ENCODE measurements around the gene PSTPIP1. TPM values are rescaled to one million over a fixed set of nuclear protein-coding genes. Genes with fewer than 3 reads are reported as not detected.

Gene PSTPIP1
- total RNA-seq, 3 donors from 2014 or later: 2.6 to 11.0 (median 3.9) TPM

DNA sequence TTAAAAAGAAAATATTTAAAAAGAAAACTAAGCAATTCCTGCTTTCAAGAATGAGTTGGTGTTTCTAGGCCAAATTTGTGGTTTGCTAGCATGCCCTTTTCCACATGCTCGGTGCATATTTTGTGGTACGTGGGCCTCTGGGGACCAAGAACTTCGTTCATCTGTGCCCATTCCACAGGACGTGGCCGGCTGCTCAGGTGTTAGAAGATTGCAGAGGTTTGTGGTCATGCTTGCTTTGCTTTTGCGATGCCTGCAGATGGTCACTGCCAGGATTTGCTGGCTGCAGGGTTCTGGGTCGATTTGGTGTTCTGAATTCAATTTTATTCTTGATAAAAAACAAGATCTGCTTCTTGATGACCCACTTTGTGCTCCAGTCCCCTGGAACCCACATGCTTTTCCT, 7.5 kb downstream of the PSTPIP1 start:
- no peak for DNase-seq (ENCODE audit: low spot score in 2 of 2)
- Histone ChIP-seq H3K27ac (peak overlapping the region in 1 of 2 donors; percentile 7), H3K9me3 (no peaks in the 10 kb centered on the region), H3K4me1 (no peaks in the 10 kb centered on the region), H3K4me3 (no peak overlapping the region), H3K36me3 (no peaks in the 10 kb centered on the region), H3K27me3 (no peaks in the 10 kb centered on the region)
- intact Hi-C loops (cut with DNase I; ENCODE audit: low total_unique reads): no loop called here
- no peak for TF ChIP-seq POLR2A (IDR thresholded peaks at IDR 0.05)
- no peak for TF ChIP-seq CTCF (IDR thresholded peaks at IDR 0.05)
- no peak for TF ChIP-seq POLR2AphosphoS5 (IDR thresholded peaks at IDR 0.05)

- TF ChIP-seq CTCF (IDR thresholded peaks at IDR 0.05) (no peak), POLR2AphosphoS5 (IDR thresholded peaks at IDR 0.05) (no peak), POLR2A (IDR thresholded peaks at IDR 0.05) (no peak)
- Histone ChIP-seq H3K27ac (peak overlapping the region in 1 of 2 donors; percentile 32), H3K27me3 (no peaks in the 10 kb centered on the region), H3K4me1 (no peaks in the 10 kb centered on the region), H3K9me3 (no peaks in the 10 kb centered on the region), H3K4me3 (no peak overlapping the region), H3K36me3 (no peaks in the 10 kb centered on the region)
- DNase-seq (ENCODE audit: low spot score in 2 of 2): no peak
- intact Hi-C loops (cut with DNase I; ENCODE audit: low total_unique reads): no loop called here
These were observed 8.3 kb downstream of the PSTPIP1 start for GRCh38 chr15:77002954-77003912.

GRCh38 chr15:77004189-77004588, 9.3 kb downstream of the PSTPIP1 start:
- H3K36me3 ChIP-seq: no peaks in the 10 kb centered on the region
- H3K9me3 ChIP-seq: no peaks in the 10 kb centered on the region
- DNase-seq (ENCODE audit: low spot score in 2 of 2): no peak
- TF ChIP-seq POLR2AphosphoS5 (IDR thresholded peaks at IDR 0.05) (peak in 1 of 3 donors; percentile 46), POLR2A (IDR thresholded peaks at IDR 0.05) (no peak)
- H3K27me3 ChIP-seq: no peaks in the 10 kb centered on the region
- no peak overlapping the region for H3K4me3 ChIP-seq
- no peak overlapping the region for H3K27ac ChIP-seq
- no peaks in the 10 kb centered on the region for H3K4me1 ChIP-seq
- intact Hi-C loops (cut with DNase I; ENCODE audit: low total_unique reads): no loop called here

GRCh38 chr15:77009176-77009575, 14.2 kb downstream of the PSTPIP1 start:
- no peaks in the 10 kb centered on the region for H3K36me3 ChIP-seq
- no peaks in the 10 kb centered on the region for H3K4me1 ChIP-seq
- no peak for DNase-seq (ENCODE audit: low spot score in 2 of 2)
- H3K9me3 ChIP-seq: no peaks in the 10 kb centered on the region
- H3K27ac ChIP-seq: no peak overlapping the region
- no peak overlapping the region for H3K4me3 ChIP-seq
- TF ChIP-seq POLR2AphosphoS5 (IDR thresholded peaks at IDR 0.05): no peak
- H3K27me3 ChIP-seq: no peaks in the 10 kb centered on the region
- intact Hi-C loops (cut with DNase I; ENCODE audit: low total_unique reads): no loop called here

- Histone ChIP-seq H3K4me1 (no peaks in the 10 kb centered on the region), H3K27ac (no peak overlapping the region), H3K36me3 (no peaks in the 10 kb centered on the region), H3K9me3 (no peaks in the 10 kb centered on the region), H3K27me3 (no peaks in the 10 kb centered on the region), H3K4me3 (no peak overlapping the region)
- TF ChIP-seq POLR2AphosphoS5 (IDR thresholded peaks at IDR 0.05): no peak
- no peak for TF ChIP-seq POLR2A (IDR thresholded peaks at IDR 0.05)
- TF ChIP-seq CTCF (IDR thresholded peaks at IDR 0.05): no peak
- DNase-seq (ENCODE audit: low spot score in 2 of 2): no peak
- intact Hi-C loops (cut with DNase I; ENCODE audit: low total_unique reads): no loop called here
These were observed 14.9 kb downstream of the PSTPIP1 start for GRCh38 chr15:77009646-77010311.

DNA sequence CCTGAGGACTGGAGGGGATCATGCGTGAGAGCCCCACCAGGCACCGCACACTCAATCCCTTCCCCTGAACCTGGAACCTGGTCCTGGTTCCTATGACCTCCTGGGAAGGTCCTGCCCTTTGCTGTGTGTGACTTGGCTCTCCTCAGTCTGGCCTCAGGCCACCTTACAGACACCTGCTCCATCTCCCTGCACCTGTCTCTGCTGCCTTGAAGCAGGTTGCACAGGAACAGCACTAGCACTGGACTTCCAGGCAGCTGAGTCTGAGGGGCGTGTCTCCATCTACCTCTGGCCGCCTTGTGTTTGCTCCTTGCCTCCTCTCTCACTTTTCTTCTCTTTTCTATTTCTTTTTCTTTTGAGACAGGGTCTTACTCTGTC, 15.4 kb downstream of the PSTPIP1 start:
- no peaks in the 10 kb centered on the region for H3K4me1 ChIP-seq
- intact Hi-C loops (cut with DNase I; ENCODE audit: low total_unique reads): no loop called here

More for the DNA sequence above, 15.4 kb downstream of the PSTPIP1 start:
- Histone ChIP-seq H3K9me3 (no peaks in the 10 kb centered on the region), H3K27me3 (no peaks in the 10 kb centered on the region), H3K4me3 (no peak overlapping the region), H3K36me3 (no peaks in the 10 kb centered on the region), H3K27ac (no peak overlapping the region)
- no peak for DNase-seq (ENCODE audit: low spot score in 2 of 2)
- TF ChIP-seq POLR2AphosphoS5 (IDR thresholded peaks at IDR 0.05) (no peak), POLR2A (IDR thresholded peaks at IDR 0.05) (no peak)

All from breast epithelium (tissue), 4 donors.